ENCODE data around the gene RAB11A.
"Not testable (repeated sequence)": the region's sequence is repeated elsewhere in the genome, so short reads cannot be mapped to it uniquely, and the experiment has no call there.

RAB11A gene

GRCh38 chr15:65857718-65858402 is 11.4 kb upstream of the RAB11A start:
- no peaks in the 10 kb centered on the region for H3K9me3 ChIP-seq (ENCODE audit: low read depth, low read length)
- H3K27ac ChIP-seq: no peak overlapping the region
- TF ChIP-seq POLR2AphosphoS5 (IDR thresholded peaks at IDR 0.05; ENCODE audit: borderline replicate concordance, low read depth, low read length) (no peak), FOXP2 (optimal IDR thresholded peaks at IDR 0.05; ENCODE audit: control extremely low read depth, extremely low read length, insufficient read depth) (no peak), EZH2 (IDR thresholded peaks at IDR 0.05) (no peak)
- no peak overlapping the region for H3K9ac ChIP-seq (ENCODE audit: insufficient read length)
- no peaks in the 10 kb centered on the region for H3K36me3 ChIP-seq (ENCODE audit: insufficient read depth, low read length)
- no peak overlapping the region for H3K4me3 ChIP-seq
- no peak for DNase-seq (ENCODE audit: low read depth, low spot score)

GRCh38 chr15:65862682-65863081 is 6.6 kb upstream of the RAB11A start:
- no peak for DNase-seq (ENCODE audit: low read depth, low spot score)
- H3K27ac ChIP-seq: no peak overlapping the region
- no peaks in the 10 kb centered on the region for H3K36me3 ChIP-seq (ENCODE audit: insufficient read depth, low read length)
- H3K4me3 ChIP-seq: no peak overlapping the region
- H3K9ac ChIP-seq (ENCODE audit: insufficient read length): no peak overlapping the region
- no peaks in the 10 kb centered on the region for H3K9me3 ChIP-seq (ENCODE audit: low read depth, low read length)
- TF ChIP-seq POLR2AphosphoS5 (IDR thresholded peaks at IDR 0.05; ENCODE audit: borderline replicate concordance, low read depth, low read length) (no peak), FOXP2 (optimal IDR thresholded peaks at IDR 0.05; ENCODE audit: control extremely low read depth, extremely low read length, insufficient read depth) (no peak), EZH2 (IDR thresholded peaks at IDR 0.05) (no peak)

DNA sequence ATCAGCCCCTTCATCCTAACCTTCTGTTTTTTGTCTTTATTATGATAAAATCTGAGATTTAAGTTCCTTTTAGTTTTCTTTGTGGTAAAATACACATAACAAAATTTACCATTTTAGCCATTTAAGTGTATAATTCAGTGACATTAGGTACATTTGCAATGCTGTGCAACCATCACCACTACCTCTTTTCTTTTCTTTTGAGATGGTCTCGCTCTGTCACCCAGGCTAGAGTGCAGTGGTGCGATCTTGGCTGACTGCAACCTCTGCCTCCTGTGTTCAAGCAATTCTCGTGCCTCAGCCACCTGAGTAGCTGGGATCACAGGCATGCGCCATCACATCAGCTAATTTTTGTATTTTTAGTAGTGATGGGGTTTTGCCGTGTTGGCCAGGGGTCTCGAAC is 6.2 kb upstream of the RAB11A start:
- DNase-seq (ENCODE audit: low read depth, low spot score): no peak
- Histone ChIP-seq H3K27ac (no peak overlapping the region), H3K4me3 (no peak overlapping the region), H3K36me3 (ENCODE audit: insufficient read depth, low read length) (no peaks in the 10 kb centered on the region), H3K9ac (ENCODE audit: insufficient read length) (no peak overlapping the region), H3K9me3 (ENCODE audit: low read depth, low read length) (no peaks in the 10 kb centered on the region)
- TF ChIP-seq POLR2AphosphoS5 (IDR thresholded peaks at IDR 0.05; ENCODE audit: borderline replicate concordance, low read depth, low read length) (no peak), EZH2 (IDR thresholded peaks at IDR 0.05) (no peak), FOXP2 (optimal IDR thresholded peaks at IDR 0.05; ENCODE audit: control extremely low read depth, extremely low read length, insufficient read depth) (no peak)

DNA sequence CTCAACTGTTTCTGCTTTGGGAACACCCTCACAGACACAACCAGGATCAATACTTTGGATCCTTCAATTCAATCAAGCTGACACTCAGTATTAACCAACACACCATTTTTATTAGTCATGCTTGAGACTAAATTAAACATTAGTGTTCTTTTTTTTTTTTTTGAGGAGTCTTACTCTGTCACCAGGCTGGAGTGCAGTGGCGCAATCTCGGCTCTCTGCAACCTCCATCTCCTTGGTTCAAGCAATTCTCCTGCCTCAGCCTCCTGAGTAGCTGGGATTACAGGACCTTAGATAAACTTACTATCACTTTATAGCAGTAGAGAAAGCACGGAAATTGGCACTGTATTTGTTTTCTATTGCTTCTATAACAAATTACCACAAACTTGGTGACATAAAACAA is 2.0 kb upstream of the RAB11A start:
- Histone ChIP-seq H3K9me3 (ENCODE audit: low read depth, low read length) (no peaks in the 10 kb centered on the region), H3K9ac (ENCODE audit: insufficient read length) (no peak overlapping the region), H3K36me3 (ENCODE audit: insufficient read depth, low read length) (no peaks in the 10 kb centered on the region), H3K4me3 (no peak overlapping the region), H3K27ac (no peak overlapping the region)
- TF ChIP-seq POLR2AphosphoS5 (IDR thresholded peaks at IDR 0.05; ENCODE audit: borderline replicate concordance, low read depth, low read length) (no peak), FOXP2 (optimal IDR thresholded peaks at IDR 0.05; ENCODE audit: control extremely low read depth, extremely low read length, insufficient read depth) (no peak), EZH2 (IDR thresholded peaks at IDR 0.05) (no peak)
- DNase-seq (ENCODE audit: low read depth, low spot score): no peak

- not testable (repeated sequence) for H3K4me3 ChIP-seq, H3K27ac ChIP-seq
Observed at GRCh38 chr15:65867933-65868332, 1.4 kb upstream of the RAB11A start.

GRCh38 chr15:65868546-65869125 is 655 bp upstream of the RAB11A start:
- no peak for TF ChIP-seq FOXP2 (optimal IDR thresholded peaks at IDR 0.05; ENCODE audit: control extremely low read depth, extremely low read length, insufficient read depth)
- no peak for TF ChIP-seq POLR2AphosphoS5 (IDR thresholded peaks at IDR 0.05; ENCODE audit: borderline replicate concordance, low read depth, low read length)
- TF ChIP-seq EZH2 (IDR thresholded peaks at IDR 0.05): no peak
- H3K9ac ChIP-seq (ENCODE audit: insufficient read length): peak overlapping the region; percentile 96
- no peaks in the 10 kb centered on the region for H3K36me3 ChIP-seq (ENCODE audit: insufficient read depth, low read length)
- no peak for DNase-seq (ENCODE audit: low read depth, low spot score)
- peak overlapping the region; percentile 99 for H3K4me3 ChIP-seq
- no peaks in the 10 kb centered on the region for H3K9me3 ChIP-seq (ENCODE audit: low read depth, low read length)
- H3K27ac ChIP-seq: 0 out of 2 replicates have a peak overlapping the region, but pooled peaks have one; percentile 95

More at GRCh38 chr15:65867933-65868332, 1.4 kb upstream of the RAB11A start:
- not testable (repeated sequence) for H3K9ac ChIP-seq (ENCODE audit: insufficient read length); H3K36me3 ChIP-seq (ENCODE audit: insufficient read depth, low read length); DNase-seq (ENCODE audit: low read depth, low spot score); H3K9me3 ChIP-seq (ENCODE audit: low read depth, low read length)

- no peak for DNase-seq (ENCODE audit: low read depth, low spot score)
- Histone ChIP-seq H3K27ac (peak overlapping the region; percentile 79), H3K4me3 (peak overlapping the region; percentile 99), H3K9me3 (ENCODE audit: low read depth, low read length) (no peaks in the 10 kb centered on the region), H3K9ac (ENCODE audit: insufficient read length) (peak overlapping the region; percentile 96), H3K36me3 (ENCODE audit: insufficient read depth, low read length) (peaks cover 10% of the 10 kb centered on the region)
- TF ChIP-seq POLR2AphosphoS5 (IDR thresholded peaks at IDR 0.05; ENCODE audit: borderline replicate concordance, low read depth, low read length) (0 out of 2 replicates have a peak, but pooled peaks have one; percentile 4), EZH2 (IDR thresholded peaks at IDR 0.05) (no peak), FOXP2 (optimal IDR thresholded peaks at IDR 0.05; ENCODE audit: control extremely low read depth, extremely low read length, insufficient read depth) (no peak)
Observed at GRCh38 chr15:65869954-65870871, 922 bp downstream of the RAB11A start.

DNA sequence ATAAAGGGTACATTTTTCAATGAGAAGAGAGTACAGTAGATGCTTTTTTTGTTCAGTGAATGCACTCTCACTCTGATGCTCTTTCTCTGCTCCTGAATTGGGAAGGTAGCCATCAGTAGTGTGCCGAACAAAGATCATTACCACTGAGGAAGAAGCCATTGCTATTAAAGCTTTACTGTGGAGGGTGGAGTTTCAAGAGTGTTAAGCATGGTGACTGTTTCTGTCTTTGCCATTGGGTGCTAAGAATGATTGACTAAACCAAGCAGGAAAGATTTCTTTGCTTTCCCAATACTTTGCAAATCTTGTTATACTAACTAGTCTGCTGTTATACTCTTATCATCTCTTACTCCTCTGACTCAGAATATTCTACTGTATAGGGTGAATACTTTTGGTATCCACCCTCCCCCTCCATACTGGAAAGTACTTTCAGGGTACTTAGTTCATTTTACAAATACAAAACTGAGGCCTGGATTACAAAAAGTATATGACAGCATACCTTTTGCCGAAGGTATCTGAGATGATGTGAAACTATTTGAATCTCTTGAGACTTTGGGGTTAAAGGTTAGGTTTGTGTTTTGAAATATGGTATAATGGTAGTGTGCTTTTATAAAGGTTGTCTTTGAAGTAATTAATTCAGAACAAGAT is 1.7 kb downstream of the RAB11A start:
- Histone ChIP-seq H3K27ac (peak overlapping the region; percentile 54; the same call in 1 of the 2 replicates), H3K36me3 (ENCODE audit: insufficient read depth, low read length) (peaks cover 17% of the 10 kb centered on the region)
- no peak for TF ChIP-seq EZH2 (IDR thresholded peaks at IDR 0.05)
- TF ChIP-seq FOXP2 (optimal IDR thresholded peaks at IDR 0.05; ENCODE audit: control extremely low read depth, extremely low read length, insufficient read depth): no peak
- no peak; the same call in 1 of the 2 replicates for TF ChIP-seq POLR2AphosphoS5 (IDR thresholded peaks at IDR 0.05; ENCODE audit: borderline replicate concordance, low read depth, low read length)

GRCh38 chr15:65871886-65872285 is 2.6 kb downstream of the RAB11A start:
- not testable (repeated sequence) for H3K9ac ChIP-seq (ENCODE audit: insufficient read length); H3K4me3 ChIP-seq; H3K27ac ChIP-seq; DNase-seq (ENCODE audit: low read depth, low spot score); H3K9me3 ChIP-seq (ENCODE audit: low read depth, low read length)
- H3K36me3 ChIP-seq (ENCODE audit: insufficient read depth, low read length): peaks cover 22% of the 10 kb centered on the region

More for the DNA sequence above, 1.7 kb downstream of the RAB11A start:
- H3K4me3 ChIP-seq: peak overlapping the region; percentile 99
- peak overlapping the region; percentile 96 for H3K9ac ChIP-seq (ENCODE audit: insufficient read length)
- H3K9me3 ChIP-seq (ENCODE audit: low read depth, low read length): no peaks in the 10 kb centered on the region
- DNase-seq (ENCODE audit: low read depth, low spot score): no peak

DNA sequence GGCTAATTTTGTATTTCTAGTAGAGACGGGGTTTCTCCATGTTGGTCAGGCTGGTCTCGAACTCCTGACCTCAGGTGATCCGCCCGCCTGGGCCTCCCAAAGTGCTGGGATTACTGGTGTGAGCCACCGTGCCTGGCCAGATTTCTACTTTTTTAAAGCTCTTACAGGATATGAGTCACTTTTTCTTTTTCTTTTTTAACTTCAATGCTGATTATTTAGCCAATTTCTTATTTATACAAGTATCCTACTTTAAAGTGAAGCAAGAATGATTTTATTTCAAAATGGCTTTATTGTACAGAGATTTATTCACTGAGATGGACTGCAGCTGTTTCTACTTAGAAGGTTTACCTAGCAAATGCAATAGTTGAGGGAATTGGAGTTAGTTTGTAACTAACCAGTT is 3.3 kb downstream of the RAB11A start:
- not testable (repeated sequence) for H3K9ac ChIP-seq (ENCODE audit: insufficient read length); H3K27ac ChIP-seq; H3K4me3 ChIP-seq; DNase-seq (ENCODE audit: low read depth, low spot score); H3K9me3 ChIP-seq (ENCODE audit: low read depth, low read length)
- H3K36me3 ChIP-seq (ENCODE audit: insufficient read depth, low read length): peaks cover 30% of the 10 kb centered on the region

Measured in SK-N-MC (cell line).